ENCODE results near the gene NUP93.

NUP93 gene

GRCh38 chr16:56824331-56824730, 94.4 kb downstream of the NUP93 start:
- DNase-seq = peak; percentile 25

GRCh38 chr16:56824804-56825203, 94.9 kb downstream of the NUP93 start:
- no peak for DNase-seq

GRCh38 chr16:56825826-56826225, 95.9 kb downstream of the NUP93 start:
- no peak for DNase-seq

GRCh38 chr16:56828647-56829046, 98.7 kb downstream of the NUP93 start:
- no peak for DNase-seq

DNA sequence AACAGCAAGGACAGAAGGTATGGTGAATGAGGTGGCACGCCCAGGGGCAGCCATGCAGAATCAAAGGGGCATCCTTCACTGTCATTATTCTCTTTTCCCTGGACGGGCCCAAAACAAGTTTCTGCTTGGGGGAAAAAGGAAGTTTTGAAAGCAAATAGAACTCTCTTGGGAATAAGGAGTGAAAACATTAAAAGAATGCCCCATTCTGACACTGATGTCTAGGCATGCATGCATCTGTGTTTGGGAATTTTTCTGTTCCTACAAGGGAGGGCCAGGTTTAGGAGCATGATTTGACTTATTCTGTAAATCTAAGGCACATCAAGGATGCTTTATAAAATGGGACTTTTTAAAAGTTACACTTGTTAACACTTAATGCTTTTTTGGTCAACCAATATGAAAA, 100.7 kb downstream of the NUP93 start:
- DNase-seq = no peak

GRCh38 chr16:56832768-56833167, 102.8 kb downstream of the NUP93 start:
- no peak for DNase-seq

DNA sequence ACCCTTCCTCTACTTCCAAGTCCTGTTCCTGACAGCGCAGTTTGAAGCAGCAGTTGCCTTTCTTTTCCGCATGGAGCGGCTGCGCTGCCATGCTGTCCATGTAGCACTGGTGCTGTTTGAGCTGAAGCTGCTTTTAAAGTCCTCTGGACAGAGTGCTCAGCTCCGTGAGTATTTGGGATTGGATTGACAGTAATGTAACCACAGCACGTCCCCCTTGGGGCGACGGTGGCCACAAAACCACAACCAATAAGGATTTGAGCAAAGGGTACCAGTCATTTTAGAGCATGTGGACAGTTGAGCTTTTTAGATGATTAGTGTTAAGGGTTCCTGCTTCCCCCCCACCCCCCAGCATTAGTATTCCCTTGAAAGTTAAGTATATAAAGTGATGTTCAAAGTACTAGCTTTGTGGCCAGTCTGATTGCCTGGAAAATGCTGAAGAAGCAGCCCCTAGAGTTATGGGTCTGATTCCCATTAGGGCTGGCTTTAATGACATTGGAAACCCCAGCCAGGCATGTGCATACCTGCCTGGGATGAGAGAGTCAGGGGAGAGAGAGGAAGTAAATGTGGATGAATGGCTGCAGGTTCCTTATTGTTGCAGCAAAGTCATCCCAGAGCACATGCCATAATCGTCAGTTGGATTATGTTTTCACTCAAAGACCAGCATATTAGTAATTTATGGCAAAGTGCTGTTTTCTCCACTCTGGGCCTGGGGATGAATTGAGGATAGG, 103.5 kb downstream of the NUP93 start:
- no peak for DNase-seq

GRCh38 chr16:56835320-56835719, 105.4 kb downstream of the NUP93 start:
- no peak for DNase-seq

- no peak for DNase-seq
Measured at GRCh38 chr16:56836410-56837230, 106.7 kb downstream of the NUP93 start.

DNA sequence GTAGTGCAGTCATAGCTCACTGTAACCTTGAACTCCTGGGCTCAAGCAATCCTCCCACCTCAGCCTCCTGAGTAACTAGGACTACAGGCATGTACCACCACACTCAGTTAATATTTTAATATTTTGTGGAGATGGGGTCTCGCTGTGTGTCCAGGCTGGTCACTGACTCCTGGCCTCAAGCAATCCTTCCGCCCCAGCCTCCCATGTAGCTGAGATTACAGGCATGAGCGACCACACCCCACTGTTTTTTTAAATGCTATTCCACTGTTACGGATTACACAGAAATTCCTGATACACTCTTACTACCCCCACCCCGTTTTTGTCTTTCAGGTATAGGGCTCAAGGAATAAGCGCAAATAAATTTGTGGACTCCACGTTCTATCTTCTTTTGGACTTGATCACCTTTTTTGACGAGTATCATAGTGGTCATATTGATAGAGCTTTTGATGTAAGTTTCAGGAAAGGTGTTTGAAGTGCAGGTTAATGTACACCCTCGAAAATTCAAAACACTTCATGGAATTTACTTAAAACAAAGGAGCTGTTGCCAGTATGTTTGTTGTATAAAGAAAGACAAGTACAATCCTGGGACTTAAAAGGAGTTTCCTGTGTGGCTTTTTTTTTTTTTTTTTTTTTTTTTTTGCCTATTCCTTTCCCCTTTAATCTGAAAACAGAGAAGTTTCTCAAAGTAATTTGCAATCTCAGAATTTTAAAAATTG, 108.9 kb downstream of the NUP93 start:
- DNase-seq = no peak

DNA sequence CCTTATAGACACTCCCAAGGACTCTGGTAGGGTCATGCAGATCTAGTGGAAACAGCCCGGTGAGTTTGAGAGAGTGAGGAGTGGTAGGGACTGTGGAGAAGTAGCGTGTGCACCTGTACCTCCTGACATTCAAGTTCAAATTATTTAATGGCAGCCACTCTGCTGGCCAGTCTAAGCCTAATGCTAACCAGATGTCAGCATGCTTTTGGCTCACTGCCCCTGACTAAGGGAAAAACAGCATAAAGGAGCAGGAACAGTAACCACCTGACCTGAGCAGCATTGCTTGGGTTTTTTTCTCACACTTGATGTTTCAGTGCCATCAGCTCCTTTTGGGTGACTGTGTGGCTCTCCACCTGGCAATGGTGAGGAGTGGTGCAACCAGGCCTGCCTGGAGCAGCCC, 111.3 kb downstream of the NUP93 start:
- DNase-seq = no peak

GRCh38 chr16:56841659-56842058, 111.7 kb downstream of the NUP93 start:
- DNase-seq = no peak

GRCh38 chr16:56842133-56842532, 112.2 kb downstream of the NUP93 start:
- DNase-seq = no peak

DNA sequence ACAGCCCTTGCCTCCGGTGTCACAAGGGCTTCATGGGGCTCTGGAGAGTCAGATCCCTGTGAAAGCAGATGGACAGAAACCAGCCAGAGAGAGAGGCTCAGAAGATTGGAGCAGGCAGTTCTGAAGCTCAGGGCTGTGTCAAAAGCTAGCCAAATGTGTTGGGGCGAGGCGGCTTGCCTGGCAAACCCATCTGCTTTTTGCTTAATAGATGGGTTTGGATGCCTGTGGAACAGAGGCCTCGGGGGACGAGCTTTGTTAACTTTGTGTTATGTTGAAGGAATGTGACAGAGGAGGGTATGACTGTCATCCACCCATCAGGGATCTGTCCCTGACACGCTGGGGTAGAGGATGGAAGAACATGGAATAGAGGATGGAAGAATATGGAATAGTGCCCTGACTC, 114.1 kb downstream of the NUP93 start:
- DNase-seq = no peak

DNA sequence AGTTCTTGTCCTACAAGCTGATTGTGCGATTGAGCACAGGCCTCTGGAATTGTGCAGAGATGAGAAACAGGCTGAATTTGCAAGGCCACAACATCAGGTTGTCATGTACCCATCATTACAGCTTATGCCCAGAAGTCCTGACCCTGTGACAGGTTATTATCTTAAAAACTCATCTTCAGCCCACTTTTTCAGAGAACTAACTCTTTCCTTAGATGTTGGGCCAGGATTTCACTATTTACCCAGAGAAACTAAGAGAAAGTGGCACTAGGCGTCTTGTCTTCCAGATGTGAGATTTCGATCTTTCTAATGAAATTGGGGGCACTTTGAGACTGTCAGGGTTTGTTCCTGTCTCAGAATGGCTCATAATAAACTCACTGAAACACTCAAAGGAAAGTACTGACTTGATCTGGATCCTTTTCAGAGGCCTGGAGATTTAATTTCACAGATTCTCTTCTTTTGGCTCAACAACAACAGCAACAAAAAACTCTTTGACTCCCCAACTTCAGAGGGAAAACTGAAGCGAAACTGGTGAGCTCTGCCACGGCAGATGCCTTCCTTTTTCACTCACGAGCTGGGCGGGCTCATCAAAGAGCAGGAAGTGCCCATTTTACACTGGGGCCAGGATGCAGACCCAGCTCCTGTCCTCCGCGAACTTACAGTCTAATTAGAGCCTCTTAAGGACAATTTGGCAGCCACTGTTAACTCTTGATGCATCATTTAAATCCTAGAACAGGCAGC, 117.4 kb downstream of the NUP93 start:
- DNase-seq = no peak

- DNase-seq = no peak
Measured at GRCh38 chr16:56848029-56848936, 118.4 kb downstream of the NUP93 start.

DNA sequence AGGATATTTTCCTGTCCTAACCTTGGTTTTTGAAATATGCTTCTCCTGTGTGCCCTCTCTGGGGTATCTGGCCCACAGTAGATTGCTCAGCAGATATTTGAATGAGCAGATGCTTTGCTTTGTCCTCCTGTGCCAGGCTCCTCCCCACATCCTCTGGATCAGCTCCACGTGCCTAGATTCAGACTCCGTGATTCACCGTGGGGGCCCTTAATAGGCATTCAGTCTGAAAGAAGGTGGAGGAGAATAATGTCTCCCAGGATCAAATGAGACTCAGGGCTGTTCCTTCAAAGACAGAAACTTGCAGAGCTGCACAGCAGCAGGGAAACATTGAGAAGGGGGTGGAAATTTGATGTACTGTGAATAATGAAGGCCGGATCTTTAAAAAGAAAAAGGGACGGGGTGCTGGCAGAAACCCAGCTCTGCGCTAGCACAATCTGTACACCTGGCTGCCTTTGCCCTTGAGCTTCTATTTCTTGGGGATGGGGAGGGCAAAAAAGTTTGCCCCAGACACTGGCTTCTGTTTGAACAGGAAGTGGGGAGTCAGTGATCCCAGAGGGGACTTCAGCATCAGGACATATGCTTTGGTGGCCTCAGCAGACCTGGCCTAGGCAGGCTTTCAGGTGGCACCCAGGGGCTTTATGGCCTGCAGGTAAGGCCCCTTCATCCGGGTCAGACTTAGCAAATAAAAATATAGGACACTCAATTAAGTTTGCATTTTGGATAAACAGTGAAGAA, 119.2 kb downstream of the NUP93 start:
- peak; percentile 20 for DNase-seq

- no peak for DNase-seq
Measured at GRCh38 chr16:56849690-56850680, 120.1 kb downstream of the NUP93 start.

DNA sequence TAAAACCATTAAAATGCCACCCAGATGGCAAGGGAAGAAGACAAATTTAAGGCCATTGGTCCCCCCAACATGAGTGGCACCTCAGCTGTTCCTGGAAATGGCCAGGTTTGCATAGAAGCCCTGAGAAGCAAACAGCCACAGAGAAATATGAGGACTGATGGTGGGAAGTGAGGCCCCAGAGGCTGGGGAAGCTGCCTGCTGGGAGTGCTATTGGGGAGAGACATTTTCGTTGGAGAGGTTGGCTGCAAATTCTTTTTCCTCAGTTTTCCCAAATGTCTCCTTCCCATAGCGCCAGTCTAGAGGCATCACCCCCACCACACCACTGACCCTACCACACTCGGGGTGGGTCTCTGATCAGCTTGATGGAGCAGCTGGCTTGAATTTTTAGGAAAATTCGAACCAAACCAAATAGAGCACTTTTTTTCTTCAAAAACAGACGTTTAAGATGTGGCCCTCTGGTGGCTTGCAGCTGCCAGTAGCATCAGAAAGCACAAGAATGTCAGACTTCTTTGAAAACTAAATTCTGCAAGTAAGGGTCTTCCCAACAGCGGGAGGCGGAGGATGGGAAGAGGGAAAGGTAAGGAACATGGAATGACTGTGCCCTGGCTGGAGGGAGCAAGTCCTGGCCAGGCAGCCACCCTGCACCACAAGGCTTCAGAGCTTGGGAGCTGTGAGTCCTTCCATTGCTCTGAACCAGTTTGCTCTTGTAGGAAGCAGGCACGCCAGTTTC, 121.9 kb downstream of the NUP93 start:
- DNase-seq = no peak

All from NCI-H1092 treated with DMSO at 0.1 percent for 48 hours (cell line).